GM19463 (cell line): Measurements from ENCODE around the gene GEN1.
"Not testable (repeated sequence)": the region's sequence is repeated elsewhere in the genome, so short reads cannot be mapped to it uniquely, and the experiment has no call there.

Source experiments
- ATAC-seq: cut with Tn5 transposase; IDR thresholded peaks from one replicate; pipeline ENCODE4 v1.9.1; 2021; ENCODE audit warnings: mild to moderate bottlenecking, moderate library complexity; ENCODE audit not compliant: unreplicated experiment

GEN1 gene

DNA sequence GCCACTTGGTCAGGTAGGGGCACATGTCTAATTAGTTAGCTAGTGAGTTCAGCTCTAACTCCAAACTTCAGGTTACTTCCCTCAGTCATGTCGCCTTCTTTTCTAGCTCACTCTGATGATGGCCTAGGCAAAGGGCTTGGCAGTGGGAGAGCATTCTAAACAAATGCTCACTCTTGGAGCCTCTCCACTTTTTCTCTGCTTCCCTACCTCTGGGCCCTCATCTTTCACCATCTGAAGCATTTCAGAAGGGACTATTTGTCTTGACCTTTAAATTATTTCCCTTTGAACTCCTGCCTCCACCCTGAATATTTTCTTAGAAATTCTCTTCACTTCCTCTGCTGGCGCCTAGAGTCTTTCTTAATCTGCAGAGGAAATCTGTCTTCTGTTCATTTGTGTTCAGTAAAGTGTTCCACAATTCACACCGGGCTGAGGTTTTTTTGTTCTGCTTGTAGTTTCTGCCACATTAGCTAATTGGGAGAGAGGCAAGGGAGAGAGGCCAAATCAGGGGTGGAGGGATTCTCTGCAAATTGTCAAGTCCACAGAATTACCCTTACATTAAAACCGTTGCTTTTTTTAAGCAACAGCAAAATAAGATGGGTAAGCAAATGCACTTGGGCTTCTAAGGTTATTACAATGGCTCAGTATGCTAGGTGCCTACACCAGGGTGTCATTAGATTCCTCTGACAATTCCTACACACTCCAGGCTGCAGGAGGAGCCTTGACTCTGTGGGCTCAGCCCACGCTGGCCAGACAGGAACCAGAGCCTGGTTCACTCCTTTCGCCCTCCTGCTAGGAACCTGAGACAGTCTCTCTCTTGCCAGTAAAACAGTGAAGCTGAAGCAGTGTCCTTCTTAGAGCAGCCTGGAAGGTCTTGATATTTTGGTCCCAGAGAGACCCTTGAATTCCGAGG lies 67.9 kb downstream of the GEN1 start:
- peak; percentile 45 for ATAC-seq

DNA sequence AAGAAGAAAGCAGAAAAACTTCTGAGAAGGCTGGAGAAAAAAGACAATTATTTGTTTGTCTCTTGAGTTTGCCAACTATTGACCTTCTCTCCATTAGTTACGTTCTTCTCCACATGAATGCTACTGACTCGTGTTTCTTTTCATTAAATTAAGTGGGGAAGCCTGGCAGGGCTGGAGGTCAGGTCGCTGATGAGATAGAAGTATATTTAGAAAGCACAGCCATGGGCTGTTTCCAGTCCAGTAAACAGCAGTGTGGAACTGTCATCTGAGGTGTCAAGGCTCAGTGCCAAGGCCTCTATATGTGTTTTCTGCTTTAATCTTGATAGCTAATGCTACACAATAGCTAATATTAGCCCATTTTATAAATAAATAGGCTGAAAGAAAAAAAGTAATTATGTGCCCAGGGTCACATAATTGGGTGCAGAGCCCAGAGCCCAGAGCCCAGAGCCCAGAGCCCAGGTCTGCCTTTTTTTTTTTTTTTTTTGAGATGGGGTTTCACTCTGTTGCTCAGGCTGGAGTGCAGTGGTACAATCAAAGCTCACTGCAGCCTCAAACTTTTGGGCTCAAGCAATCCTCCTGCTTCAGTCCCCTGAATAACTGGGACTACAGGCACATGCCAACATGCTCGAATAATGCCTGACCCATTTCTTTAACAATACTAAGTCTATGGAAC lies 68.6 kb downstream of the GEN1 start:
- peak; percentile 50 for ATAC-seq

DNA sequence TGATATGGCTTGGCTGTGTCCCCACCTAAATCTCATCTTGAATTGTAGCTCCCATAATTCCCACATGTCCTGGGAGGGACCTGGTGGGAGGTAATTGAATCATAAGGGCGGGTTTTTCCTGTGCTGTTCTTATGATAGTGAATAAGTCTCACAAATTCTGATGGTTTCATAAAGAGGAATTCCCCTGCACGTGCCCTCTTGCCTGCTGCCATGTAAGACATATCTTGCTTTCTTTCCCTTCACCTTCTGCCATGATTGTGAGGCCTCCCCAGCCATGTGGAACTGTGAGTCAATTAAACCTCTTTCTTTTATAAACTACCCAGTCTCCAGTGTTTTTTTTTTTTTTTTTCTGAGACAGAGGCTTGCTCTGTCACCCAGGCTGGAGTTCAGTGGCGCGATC lies 69.7 kb downstream of the GEN1 start:
- not testable (repeated sequence) for ATAC-seq

DNA sequence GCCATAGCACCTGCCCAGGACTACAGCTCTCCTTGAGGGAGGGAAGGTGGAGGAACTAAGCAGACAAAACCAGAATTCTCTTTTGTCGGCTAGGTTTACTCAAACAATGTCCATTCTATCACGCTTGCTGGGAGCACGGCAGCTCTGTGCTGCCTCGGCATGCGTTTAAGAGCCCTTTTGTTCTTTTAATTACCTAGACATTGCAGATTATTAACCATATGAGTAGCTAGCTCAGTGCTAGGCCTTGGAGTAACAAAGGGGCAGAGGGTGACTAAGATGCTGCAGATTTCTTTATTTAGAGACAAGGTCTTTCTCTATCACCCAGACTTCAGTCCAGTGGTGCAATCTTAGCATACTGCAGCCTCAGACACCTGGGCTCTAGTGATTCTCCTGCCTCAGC lies 73.4 kb downstream of the GEN1 start:
- no peak for ATAC-seq

DNA sequence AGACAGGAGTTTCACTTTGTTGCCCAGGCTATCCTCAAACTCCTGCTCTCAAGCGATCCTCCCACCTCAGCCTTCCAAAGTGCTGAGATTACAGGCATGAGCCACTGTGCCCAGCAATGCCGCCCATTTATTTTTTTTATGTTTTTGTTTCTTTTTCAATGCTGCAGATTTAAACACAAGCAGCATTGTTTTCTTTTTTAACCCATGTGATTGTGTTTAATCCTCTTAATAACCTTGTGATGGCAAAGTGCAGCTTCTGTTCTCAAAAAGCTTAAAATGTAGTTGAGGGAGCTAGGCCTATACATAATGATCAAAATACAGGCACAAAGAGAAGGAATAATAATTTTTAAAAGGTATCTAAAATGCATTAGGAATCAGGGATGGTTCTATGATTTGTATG lies 73.8 kb downstream of the GEN1 start:
- ATAC-seq: no peak

DNA sequence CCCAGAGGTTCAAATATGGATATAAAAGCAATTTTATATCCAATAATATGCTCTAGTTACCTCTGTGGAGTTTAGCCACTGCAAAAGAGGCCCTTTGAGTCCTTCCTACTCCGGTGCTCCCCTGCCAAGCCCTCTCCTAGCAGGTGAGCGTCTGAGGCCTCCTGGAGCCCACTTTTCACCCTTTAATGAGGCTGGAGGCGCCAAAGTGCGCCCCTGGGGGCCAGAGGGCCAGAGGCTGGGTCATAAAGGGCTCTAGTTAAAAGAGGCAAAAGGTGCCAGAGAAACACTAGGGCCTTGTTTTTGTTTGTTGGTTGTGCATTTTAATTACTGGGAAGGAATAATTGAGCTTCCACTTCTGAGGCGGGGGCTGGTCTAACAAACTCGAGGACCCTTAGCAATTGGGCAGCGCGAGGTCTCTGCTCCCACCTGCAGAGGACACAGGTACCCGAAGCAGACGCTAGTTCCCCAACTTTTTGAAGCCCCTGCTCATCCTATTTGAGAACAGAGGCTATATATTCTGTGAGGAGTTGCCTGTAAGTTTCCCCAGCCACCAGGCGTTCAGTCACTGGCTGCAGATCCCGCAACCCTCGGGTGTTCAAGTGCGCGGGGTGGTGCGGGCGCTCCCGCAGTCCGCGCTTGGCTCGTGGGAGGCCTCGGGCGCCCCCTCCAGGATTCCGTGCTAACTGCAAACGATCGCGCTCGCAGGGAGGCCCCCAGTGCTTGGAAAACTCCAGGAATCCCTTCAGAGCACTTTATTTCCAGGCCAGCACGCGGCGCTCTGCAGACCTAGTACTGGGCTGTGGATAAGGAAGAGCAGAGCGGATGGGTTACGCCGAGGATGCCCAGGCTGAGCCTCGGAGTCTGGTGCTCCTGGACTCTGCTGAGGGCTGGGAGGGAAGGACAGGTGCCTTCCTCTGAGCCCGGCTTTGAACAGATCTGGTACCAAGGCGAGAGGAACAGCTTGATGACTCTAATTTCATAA lies 76.4 kb downstream of the GEN1 start:
- ATAC-seq: peak; percentile 89

DNA sequence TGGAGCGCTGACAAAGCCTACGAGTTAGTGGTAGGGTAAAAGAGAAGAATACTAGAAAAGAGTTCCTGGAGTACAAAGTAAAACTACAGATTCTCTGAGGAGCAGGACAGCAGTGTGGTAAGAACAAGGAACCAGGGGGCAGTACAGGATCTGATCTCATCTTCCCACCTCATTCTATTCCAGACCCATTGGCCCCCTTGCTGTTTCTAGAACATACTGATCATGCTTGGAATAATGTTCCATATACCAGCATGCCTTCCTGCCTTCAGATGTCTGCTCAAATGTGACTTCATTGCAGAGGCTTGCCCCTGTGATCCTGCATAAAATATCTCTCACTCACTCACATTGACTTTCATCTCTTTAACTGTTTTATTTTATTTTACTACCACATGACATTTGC lies 81.6 kb downstream of the GEN1 start:
- ATAC-seq: no peak
